ENCODE results near the gene PRR33. TPM values are rescaled to one million over a fixed set of nuclear protein-coding genes. Genes with fewer than 3 reads are reported as not detected.

The PRR33 gene
- total and polyA plus RNA-seq, 2 experiments from 2014 or later, result 0.29 TPM; not detected in 1

DNA sequence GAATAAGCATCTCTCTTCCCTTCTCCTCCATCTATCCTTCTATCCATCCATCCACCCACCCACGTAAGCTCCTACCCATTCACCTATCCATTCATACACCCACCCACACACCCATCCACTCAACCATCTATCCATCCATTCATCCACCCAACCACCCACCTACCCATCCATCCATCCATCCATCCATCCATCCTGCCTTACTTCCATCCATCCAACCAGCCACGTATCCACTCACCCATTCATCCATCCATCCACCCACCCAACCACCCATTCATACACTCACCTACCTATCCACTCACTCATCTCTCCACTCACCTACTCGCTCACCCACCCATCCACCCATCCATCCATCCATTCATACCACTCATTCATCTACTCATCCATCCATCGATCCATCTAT lies 41.0 kb upstream of the PRR33 start:
- Histone ChIP-seq H3K4me3 (no peak overlapping the region), H3K27me3 (no peaks in the 10 kb centered on the region), H2AFZ (no peak overlapping the region), H3K4me2 (no peak overlapping the region), H3K9me2 (replicated peaks; ENCODE audit: insufficient read depth) (no peaks in the 10 kb centered on the region), H3K27ac (peak overlapping the region; percentile 82), H3K36me3 (replicated peaks; ENCODE audit: insufficient read depth, low read depth) (no peaks in the 10 kb centered on the region), H4K20me1 (ENCODE audit: insufficient read depth, poor library complexity, severe bottlenecking) (no peaks in the 10 kb centered on the region), H3K79me2 (no peaks in the 10 kb centered on the region), H3K9me3 (ENCODE audit: low read depth) (no peaks in the 10 kb centered on the region), H3K4me1 (ENCODE audit: insufficient read depth) (peaks cover 23% of the 10 kb centered on the region)
- DNase-seq (ENCODE audit: low spot score), result no peak
- TF ChIP-seq EZH2 (IDR thresholded peaks at IDR 0.05; ENCODE audit: borderline replicate concordance), result no peak
- no peak for TF ChIP-seq CTCF (IDR thresholded peaks at IDR 0.05; ENCODE audit: poor library complexity)
- 88% methylated on average over 2 of the region's 4 CpGs for WGBS (ENCODE audit: low lambda C conversion rate, missing lambda C conversion rate)

- no peaks in the 10 kb centered on the region for H3K9me2 ChIP-seq (replicated peaks; ENCODE audit: insufficient read depth)
- H3K36me3 ChIP-seq (replicated peaks; ENCODE audit: insufficient read depth, low read depth), result no peaks in the 10 kb centered on the region
- H3K27ac ChIP-seq, result peak overlapping the region; percentile 82
- TF ChIP-seq CTCF (IDR thresholded peaks at IDR 0.05; ENCODE audit: poor library complexity), result no peak
- TF ChIP-seq EZH2 (IDR thresholded peaks at IDR 0.05; ENCODE audit: borderline replicate concordance), result no peak
- TF ChIP-seq EZH2phosphoT487 (IDR thresholded peaks at IDR 0.05; ENCODE audit: low read depth, severe bottlenecking, unreplicated experiment), result no peak
- no peaks in the 10 kb centered on the region for H3K79me2 ChIP-seq
- H3K4me2 ChIP-seq, result peak overlapping the region; percentile 35
- H3K4me1 ChIP-seq (ENCODE audit: insufficient read depth), result peaks cover 29% of the 10 kb centered on the region
- no peak overlapping the region for H2AFZ ChIP-seq
- H3K4me3 ChIP-seq, result no peak overlapping the region
- H3K9me3 ChIP-seq (ENCODE audit: low read depth), result no peaks in the 10 kb centered on the region
- no peak for DNase-seq (ENCODE audit: low spot score)
- H3K27me3 ChIP-seq, result no peaks in the 10 kb centered on the region
- no peaks in the 10 kb centered on the region for H4K20me1 ChIP-seq (ENCODE audit: insufficient read depth, poor library complexity, severe bottlenecking)
- WGBS (ENCODE audit: low lambda C conversion rate, missing lambda C conversion rate), result 82% methylated on average over 11 of the region's 11 CpGs
These were observed 40.4 kb upstream of the PRR33 start for GRCh38 chr11:1932105-1932480.

- no peak overlapping the region for H2AFZ ChIP-seq
- no peak for DNase-seq (ENCODE audit: low spot score)
- no peak overlapping the region for H3K4me3 ChIP-seq
- no peaks in the 10 kb centered on the region for H3K36me3 ChIP-seq (replicated peaks; ENCODE audit: insufficient read depth, low read depth)
- H3K9me2 ChIP-seq (replicated peaks; ENCODE audit: insufficient read depth), result no peaks in the 10 kb centered on the region
- no peaks in the 10 kb centered on the region for H3K79me2 ChIP-seq
- TF ChIP-seq EZH2 (IDR thresholded peaks at IDR 0.05; ENCODE audit: borderline replicate concordance), result no peak
- no peak for TF ChIP-seq EZH2phosphoT487 (IDR thresholded peaks at IDR 0.05; ENCODE audit: low read depth, severe bottlenecking, unreplicated experiment)
- no peak for TF ChIP-seq CTCF (IDR thresholded peaks at IDR 0.05; ENCODE audit: poor library complexity)
- no peaks in the 10 kb centered on the region for H4K20me1 ChIP-seq (ENCODE audit: insufficient read depth, poor library complexity, severe bottlenecking)
- H3K27ac ChIP-seq, result peak overlapping the region; percentile 82
- H3K9me3 ChIP-seq (ENCODE audit: low read depth), result no peaks in the 10 kb centered on the region
- H3K4me1 ChIP-seq (ENCODE audit: insufficient read depth), result peaks cover 35% of the 10 kb centered on the region
- WGBS (ENCODE audit: low lambda C conversion rate, missing lambda C conversion rate), result 45% methylated on average over 18 of the region's 18 CpGs
- H3K4me2 ChIP-seq, result peak overlapping the region; percentile 47
- H3K27me3 ChIP-seq, result no peaks in the 10 kb centered on the region
These were observed 39.8 kb upstream of the PRR33 start for GRCh38 chr11:1931341-1932104.

All from hepatocyte (in vitro differentiated cells).